ENCODE results near the gene KRTAP9-4. TPM values are rescaled to one million over a fixed set of nuclear protein-coding genes. Genes with fewer than 3 reads are reported as not detected.
"Not testable (repeated sequence)": the region's sequence is repeated elsewhere in the genome, so short reads cannot be mapped to it uniquely, and the experiment has no call there.

The KRTAP9-4 gene
- total and polyA plus RNA-seq, 3 experiments from 2014 or later = not detected

DNA sequence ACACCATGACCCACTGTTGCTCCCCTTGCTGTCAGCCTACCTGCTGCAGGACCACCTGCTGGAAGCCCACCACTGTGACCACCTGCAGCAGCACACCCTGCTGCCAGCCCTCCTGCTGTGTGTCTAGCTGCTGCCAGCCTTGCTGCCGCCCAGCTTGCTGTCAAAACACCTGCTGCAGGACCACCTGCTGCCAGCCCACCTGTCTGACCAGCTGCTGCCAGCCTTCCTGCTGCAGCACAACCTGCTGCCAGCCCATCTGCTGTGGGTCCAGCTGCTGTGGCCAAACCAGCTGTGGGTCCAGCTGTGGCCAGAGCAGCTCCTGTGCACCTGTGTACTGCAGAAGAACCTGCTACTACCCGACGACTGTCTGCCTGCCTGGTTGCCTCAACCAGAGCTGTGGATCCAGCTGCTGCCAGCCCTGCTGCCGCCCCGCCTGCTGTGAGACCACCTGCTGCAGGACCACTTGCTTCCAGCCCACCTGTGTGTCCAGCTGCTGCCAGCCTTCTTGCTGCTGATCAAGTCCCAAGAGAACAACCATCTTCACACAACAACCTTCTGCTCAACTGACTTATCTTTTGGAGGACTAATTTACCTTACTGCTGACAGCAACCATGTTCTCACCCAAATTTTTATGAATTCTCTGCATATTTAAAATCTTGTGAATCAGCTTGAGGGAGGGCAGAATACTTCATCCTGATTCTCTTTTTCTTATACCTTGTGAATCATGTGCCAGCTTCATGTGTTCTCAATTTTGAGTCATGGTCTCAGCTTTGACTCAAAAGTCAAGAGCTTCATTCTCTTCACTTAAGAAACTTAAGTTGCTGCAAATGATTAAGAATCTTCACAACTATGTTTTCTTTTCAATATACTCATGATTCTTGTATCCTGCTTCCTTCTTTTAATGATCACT lies 6.1 kb downstream of the KRTAP9-4 start, which contains the start of gene KRTAP9-9:
TSS of gene KRTAP9-9 (plus strand) at position 4 of the 910 bp plus-strand sequence.
- H3K27ac ChIP-seq (ENCODE audit: low read depth, low read length); CTCF ChIA-PET; H3K4me1 ChIP-seq (ENCODE audit: insufficient read depth, low read length); H3K9me3 Mint-ChIP-seq; H3K4me1 Mint-ChIP-seq; H3K4me3 Mint-ChIP-seq; H3K36me3 ChIP-seq (ENCODE audit: insufficient read depth, low read length); H3K36me3 Mint-ChIP-seq; H3K27me3 ChIP-seq (ENCODE audit: insufficient read depth, low read length, poor library complexity, severe bottlenecking); H3K4me3 ChIP-seq (ENCODE audit: low read length); DNase-seq; H3K9me3 ChIP-seq (ENCODE audit: low read length); POLR2A ChIA-PET: not testable (repeated sequence)
- peaks cover 18 to 67% of the 10 kb centered on the region in 2 donors for H3K27me3 Mint-ChIP-seq
- H3K27ac Mint-ChIP-seq = peak within 1 kb of the TSS in 1 of 8 donors; percentile 48

- H3K36me3 ChIP-seq (ENCODE audit: insufficient read depth, low read length) = no peaks in the 10 kb centered on the region
- H3K4me1 ChIP-seq (ENCODE audit: insufficient read depth, low read length) = no peaks in the 10 kb centered on the region
- no peak overlapping the region for H3K4me3 ChIP-seq (ENCODE audit: low read length)
- no peaks in the 10 kb centered on the region for H3K9me3 ChIP-seq (ENCODE audit: low read length)
- Mint-ChIP-seq H3K36me3 (peaks cover 0 to 5% (median 0%) of the 10 kb centered on the region in 3 donors), H3K4me1 (peaks cover 7 to 12% (median 11%) of the 10 kb centered on the region in 3 donors), H3K27ac (no peak overlapping the region), H3K9me3 (no peaks in the 10 kb centered on the region), H3K27me3 (peaks cover 22 to 74% of the 10 kb centered on the region in 2 donors), H3K4me3 (no peak overlapping the region)
- CTCF ChIA-PET = no interaction called here
- no peaks in the 10 kb centered on the region for H3K27me3 ChIP-seq (ENCODE audit: insufficient read depth, low read length, poor library complexity, severe bottlenecking)
- POLR2A ChIA-PET = no interaction called here
- no peak overlapping the region for H3K27ac ChIP-seq (ENCODE audit: low read depth, low read length)
- no peak for DNase-seq
These were observed 6.8 kb downstream of the KRTAP9-4 start for GRCh38 chr17:41256291-41256685.

- DNase-seq = no peak
- H3K4me1 ChIP-seq (ENCODE audit: insufficient read depth, low read length) = no peaks in the 10 kb centered on the region
- Mint-ChIP-seq H3K27me3 (peaks cover 22 to 64% of the 10 kb centered on the region in 2 donors), H3K27ac (no peak overlapping the region), H3K36me3 (peaks cover 0 to 7% (median 0%) of the 10 kb centered on the region in 3 donors), H3K4me3 (no peak overlapping the region), H3K9me3 (no peaks in the 10 kb centered on the region), H3K4me1 (peaks cover 9 to 16% (median 14%) of the 10 kb centered on the region in 3 donors)
- ChIA-PET POLR2A (no interaction called here), CTCF (no interaction called here)
- H3K36me3 ChIP-seq (ENCODE audit: insufficient read depth, low read length) = no peaks in the 10 kb centered on the region
- H3K27ac ChIP-seq (ENCODE audit: low read depth, low read length) = no peak overlapping the region
- no peak overlapping the region for H3K4me3 ChIP-seq (ENCODE audit: low read length)
- no peaks in the 10 kb centered on the region for H3K27me3 ChIP-seq (ENCODE audit: insufficient read depth, low read length, poor library complexity, severe bottlenecking)
- no peaks in the 10 kb centered on the region for H3K9me3 ChIP-seq (ENCODE audit: low read length)
These were observed 8.9 kb downstream of the KRTAP9-4 start for GRCh38 chr17:41258406-41258805.

- Mint-ChIP-seq H3K27me3 (peaks cover 26 to 47% of the 10 kb centered on the region in 2 donors), H3K4me3 (no peak overlapping the region)
- DNase-seq = no peak
These were observed 13.7 kb downstream of the KRTAP9-4 start for GRCh38 chr17:41263212-41263611.

DNA sequence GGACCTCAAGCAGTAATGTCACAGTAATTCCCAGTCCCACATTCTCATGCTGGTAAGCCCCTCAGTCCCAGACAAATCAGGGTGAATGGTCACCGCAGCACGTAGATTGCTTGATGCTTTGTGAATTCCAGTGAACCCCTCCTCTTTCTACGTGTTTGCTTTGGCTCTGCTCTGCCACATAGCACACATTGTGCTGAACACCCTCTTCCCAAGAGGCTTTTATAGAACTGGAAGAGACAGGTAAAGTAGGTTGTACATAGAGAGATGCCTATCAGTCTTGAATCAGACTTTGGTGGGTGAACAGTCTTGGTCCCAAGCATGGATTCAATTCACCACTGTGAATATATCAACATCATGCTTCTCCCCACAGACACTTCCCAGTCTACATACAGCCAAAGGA lies 15.1 kb downstream of the KRTAP9-4 start:
- Histone ChIP-seq H3K27me3 (ENCODE audit: insufficient read depth, low read length, poor library complexity, severe bottlenecking) (no peaks in the 10 kb centered on the region), H3K36me3 (ENCODE audit: insufficient read depth, low read length) (no peaks in the 10 kb centered on the region), H3K4me3 (ENCODE audit: low read length) (no peak overlapping the region), H3K27ac (ENCODE audit: low read depth, low read length) (no peak overlapping the region), H3K4me1 (ENCODE audit: insufficient read depth, low read length) (no peaks in the 10 kb centered on the region), H3K9me3 (ENCODE audit: low read length) (no peaks in the 10 kb centered on the region)
- ChIA-PET POLR2A (no interaction called here), CTCF (no interaction called here)
- Mint-ChIP-seq H3K9me3 (no peaks in the 10 kb centered on the region), H3K27ac (no peak overlapping the region), H3K27me3 (peaks cover 26 to 33% of the 10 kb centered on the region in 2 donors), H3K4me1 (peaks cover 11 to 16% (median 14%) of the 10 kb centered on the region in 3 donors), H3K4me3 (no peak overlapping the region), H3K36me3 (peaks cover 0 to 7% (median 0%) of the 10 kb centered on the region in 3 donors)
- DNase-seq = no peak

More at GRCh38 chr17:41263212-41263611, 13.7 kb downstream of the KRTAP9-4 start:
- Mint-ChIP-seq H3K27ac (no peak overlapping the region), H3K4me1 (peaks cover 11 to 16% (median 14%) of the 10 kb centered on the region in 3 donors), H3K9me3 (no peaks in the 10 kb centered on the region), H3K36me3 (peaks cover 0 to 7% (median 0%) of the 10 kb centered on the region in 3 donors)
- H3K27me3 ChIP-seq (ENCODE audit: insufficient read depth, low read length, poor library complexity, severe bottlenecking) = no peaks in the 10 kb centered on the region
- ChIA-PET CTCF (no interaction called here), POLR2A (no interaction called here)
- H3K36me3 ChIP-seq (ENCODE audit: insufficient read depth, low read length) = no peaks in the 10 kb centered on the region
- H3K4me3 ChIP-seq (ENCODE audit: low read length) = no peak overlapping the region
- H3K4me1 ChIP-seq (ENCODE audit: insufficient read depth, low read length) = no peaks in the 10 kb centered on the region
- H3K9me3 ChIP-seq (ENCODE audit: low read length) = no peaks in the 10 kb centered on the region
- no peak overlapping the region for H3K27ac ChIP-seq (ENCODE audit: low read depth, low read length)

- POLR2A ChIA-PET = no interaction called here
- no peak within 1 kb of the TSS for H3K4me3 ChIP-seq (ENCODE audit: low read length)
- no peaks in the 10 kb centered on the region for H3K4me1 ChIP-seq (ENCODE audit: insufficient read depth, low read length)
- H3K27me3 ChIP-seq (ENCODE audit: insufficient read depth, low read length, poor library complexity, severe bottlenecking) = no peaks in the 10 kb centered on the region
- H3K27me3 Mint-ChIP-seq = peaks cover 24 to 28% of the 10 kb centered on the region in 2 donors
- no peak for DNase-seq
- no peak within 1 kb of the TSS for H3K4me3 Mint-ChIP-seq
- H3K36me3 ChIP-seq (ENCODE audit: insufficient read depth, low read length) = no peaks in the 10 kb centered on the region
- H3K9me3 ChIP-seq (ENCODE audit: low read length) = no peaks in the 10 kb centered on the region
- H3K36me3 Mint-ChIP-seq = peaks cover 0 to 7% (median 0%) of the 10 kb centered on the region in 3 donors
- H3K27ac Mint-ChIP-seq = no peak within 1 kb of the TSS
- CTCF ChIA-PET = no interaction called here
- H3K27ac ChIP-seq (ENCODE audit: low read depth, low read length) = no peak within 1 kb of the TSS
- H3K4me1 Mint-ChIP-seq = peaks cover 11 to 16% (median 14%) of the 10 kb centered on the region in 3 donors
- no peaks in the 10 kb centered on the region for H3K9me3 Mint-ChIP-seq
These were observed 15.6 kb downstream of the KRTAP9-4 start, which contains the start of gene KRTAP9-6 for GRCh38 chr17:41265078-41265477. Gene KRTAP9-6 (plus strand): TSS chr17:41265378. CDS start chr17:41265378, 0 bp downstream.

- Histone ChIP-seq H3K27me3 (ENCODE audit: insufficient read depth, low read length, poor library complexity, severe bottlenecking) (no peaks in the 10 kb centered on the region), H3K4me1 (ENCODE audit: insufficient read depth, low read length) (no peaks in the 10 kb centered on the region), H3K36me3 (ENCODE audit: insufficient read depth, low read length) (no peaks in the 10 kb centered on the region), H3K9me3 (ENCODE audit: low read length) (no peaks in the 10 kb centered on the region), H3K27ac (ENCODE audit: low read depth, low read length) (no peak overlapping the region), H3K4me3 (ENCODE audit: low read length) (no peak overlapping the region)
- ChIA-PET POLR2A (no interaction called here), CTCF (no interaction called here)
- H3K36me3 Mint-ChIP-seq = no peaks in the 10 kb centered on the region
- peaks cover 10 to 15% of the 10 kb centered on the region in 2 donors for H3K27me3 Mint-ChIP-seq
- H3K4me3 Mint-ChIP-seq = no peak overlapping the region
- H3K27ac Mint-ChIP-seq = no peak overlapping the region
- H3K4me1 Mint-ChIP-seq = peaks cover 0 to 3% (median 0%) of the 10 kb centered on the region in 3 donors
- DNase-seq = no peak
- H3K9me3 Mint-ChIP-seq = no peaks in the 10 kb centered on the region
These were observed 18.2 kb downstream of the KRTAP9-4 start for GRCh38 chr17:41267711-41268110.

DNA sequence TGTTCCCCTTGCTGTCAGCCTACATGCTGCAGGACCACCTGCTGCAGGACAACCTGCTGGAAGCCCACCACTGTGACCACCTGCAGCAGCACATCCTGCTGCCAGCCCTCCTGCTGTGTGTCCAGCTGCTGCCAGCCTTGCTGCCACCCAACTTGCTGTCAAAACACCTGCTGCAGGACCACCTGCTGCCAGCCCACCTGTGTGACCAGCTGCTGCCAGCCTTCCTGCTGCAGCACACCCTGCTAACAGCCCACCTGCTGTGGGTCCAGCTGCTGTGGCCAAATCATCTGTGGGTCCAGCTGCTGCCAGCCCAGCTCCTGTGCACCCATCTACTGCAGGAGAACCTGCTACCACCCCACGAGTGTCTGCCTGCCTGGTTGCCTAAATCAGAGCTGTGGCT lies 21.8 kb downstream of the KRTAP9-4 start:
- H3K27me3 ChIP-seq (ENCODE audit: insufficient read depth, low read length, poor library complexity, severe bottlenecking); H3K27ac ChIP-seq (ENCODE audit: low read depth, low read length); H3K36me3 Mint-ChIP-seq; H3K9me3 Mint-ChIP-seq; H3K27ac Mint-ChIP-seq; H3K4me1 ChIP-seq (ENCODE audit: insufficient read depth, low read length); DNase-seq; H3K4me3 ChIP-seq (ENCODE audit: low read length); H3K9me3 ChIP-seq (ENCODE audit: low read length); H3K36me3 ChIP-seq (ENCODE audit: insufficient read depth, low read length); POLR2A ChIA-PET; H3K4me1 Mint-ChIP-seq; H3K27me3 Mint-ChIP-seq; H3K4me3 Mint-ChIP-seq; CTCF ChIA-PET: not testable (repeated sequence)
